Osteoblast (primary cell): Measurements from ENCODE around the gene AFAP1. TPM values are rescaled to one million over a fixed set of nuclear protein-coding genes. Genes with fewer than 3 reads are reported as not detected.

Experiments used
- DNase-seq: peaks from one replicate; pipeline ENCODE4 v3.0.0; 2011; ENCODE audit warnings: low spot score, mixed read lengths; ENCODE audit not compliant: insufficient read length; ENCODE audit errors: missing footprints
- H2AFZ ChIP-seq: 2 replicates; pipeline ENCODE4 v1.6.0; 2011; ENCODE audit warnings: mild to moderate bottlenecking, low read length
- H3K27ac ChIP-seq: 2 replicates; pipeline ENCODE4 v1.5.1; 2011; ENCODE audit warnings: mild to moderate bottlenecking, low read depth, low read length, moderate library complexity
- H3K27me3 ChIP-seq: 2 replicates; pipeline ENCODE4 v1.6.0; 2012; ENCODE audit warnings: mild to moderate bottlenecking, control low read depth, inconsistent platforms, low read length, moderate library complexity; ENCODE audit not compliant: insufficient read depth
- H3K36me3 ChIP-seq: 2 replicates; pipeline ENCODE4 v1.5.1; 2011; ENCODE audit warnings: mild to moderate bottlenecking, low read length, control low read depth, moderate library complexity; ENCODE audit not compliant: insufficient read depth
- H3K4me1 ChIP-seq: 2 replicates; pipeline ENCODE4 v1.5.1; 2011; ENCODE audit warnings: mild to moderate bottlenecking, low read length, control low read depth, moderate library complexity; ENCODE audit not compliant: insufficient read depth
- H3K4me2 ChIP-seq: 2 replicates; pipeline ENCODE4 v1.6.0; 2011; ENCODE audit warnings: mild to moderate bottlenecking, low read length; ENCODE audit not compliant: insufficient read depth
- H3K4me3 ChIP-seq: fragments of 200-600 bp; sonication (generic); 3 replicates; pipeline ENCODE4 v1.5.1; 2012; ENCODE audit warnings: mild to moderate bottlenecking, low read length, inconsistent platforms; ENCODE audit not compliant: insufficient read depth
- H3K79me2 ChIP-seq: 2 replicates; pipeline ENCODE4 v1.6.0; 2012; ENCODE audit warnings: mild to moderate bottlenecking, low read length, control low read depth, inconsistent platforms; ENCODE audit not compliant: insufficient read depth
- H3K9me3 ChIP-seq: 2 replicates; pipeline ENCODE4 v1.5.1; 2011; ENCODE audit warnings: low read depth, low read length, control low read depth
- H4K20me1 ChIP-seq: 2 replicates; pipeline ENCODE4 v1.6.0; 2012; ENCODE audit warnings: mild to moderate bottlenecking, low read length, control low read depth; ENCODE audit not compliant: insufficient read depth
- CTCF ChIP-seq: IDR thresholded peaks from 2 replicates; pipeline ENCODE4 v1.5.1; 2011; ENCODE audit warnings: mild to moderate bottlenecking, low read depth, low read length, moderate library complexity; ENCODE audit errors: extremely low read depth
- total RNA-seq: library from RNA; depleted of rRNA; stranded (reverse); fragments of >200 nt; gene quantifications from 2 replicates; pipeline ENCODE4 v1.2.3, GENCODE V29; 2012

AFAP1 gene
- total RNA-seq, 1 donor, result 101 TPM

- peak; percentile 49 for DNase-seq
- Histone ChIP-seq H3K9me3 (no peaks in the 10 kb centered on the region), H3K27me3 (no peaks in the 10 kb centered on the region), H3K4me3 (no peak overlapping the region), H3K79me2 (peaks cover 91% of the 10 kb centered on the region), H3K4me1 (peaks cover 38% of the 10 kb centered on the region), H4K20me1 (no peaks in the 10 kb centered on the region), H3K4me2 (no peak overlapping the region), H3K27ac (peak overlapping the region; percentile 57), H3K36me3 (peaks cover 82% of the 10 kb centered on the region), H2AFZ (no peak overlapping the region)
- no peak for TF ChIP-seq CTCF
Observed at GRCh38 chr4:7854697-7855370, 84.8 kb downstream of the AFAP1 start.

- Histone ChIP-seq H3K27ac (peak overlapping the region; percentile 18), H3K4me2 (no peak overlapping the region), H2AFZ (no peak overlapping the region), H3K79me2 (peaks cover 91% of the 10 kb centered on the region), H3K9me3 (no peaks in the 10 kb centered on the region), H3K4me1 (peaks cover 32% of the 10 kb centered on the region), H3K27me3 (no peaks in the 10 kb centered on the region), H4K20me1 (no peaks in the 10 kb centered on the region), H3K36me3 (peaks cover 83% of the 10 kb centered on the region), H3K4me3 (no peak overlapping the region)
- no peak for DNase-seq
- no peak for TF ChIP-seq CTCF
Observed at GRCh38 chr4:7854216-7854615, 85.4 kb downstream of the AFAP1 start.

GRCh38 chr4:7853271-7853670 lies 86.4 kb downstream of the AFAP1 start:
- H4K20me1 ChIP-seq, result no peaks in the 10 kb centered on the region
- no peak overlapping the region for H3K4me2 ChIP-seq
- H3K9me3 ChIP-seq, result no peaks in the 10 kb centered on the region
- H3K4me1 ChIP-seq, result peaks cover 23% of the 10 kb centered on the region
- H3K27me3 ChIP-seq, result no peaks in the 10 kb centered on the region
- no peak for TF ChIP-seq CTCF
- DNase-seq, result peak; percentile 50
- H3K4me3 ChIP-seq, result no peak overlapping the region
- H3K79me2 ChIP-seq, result peaks cover 91% of the 10 kb centered on the region
- peak overlapping the region; percentile 72 for H3K27ac ChIP-seq
- no peak overlapping the region for H2AFZ ChIP-seq
- H3K36me3 ChIP-seq, result peaks cover 85% of the 10 kb centered on the region

GRCh38 chr4:7852568-7853185 lies 87.0 kb downstream of the AFAP1 start:
- no peak overlapping the region for H2AFZ ChIP-seq
- no peak overlapping the region for H3K4me2 ChIP-seq
- H4K20me1 ChIP-seq, result no peaks in the 10 kb centered on the region
- no peak for TF ChIP-seq CTCF
- H3K36me3 ChIP-seq, result peaks cover 85% of the 10 kb centered on the region
- H3K27ac ChIP-seq, result peak overlapping the region; percentile 72
- no peaks in the 10 kb centered on the region for H3K27me3 ChIP-seq
- H3K79me2 ChIP-seq, result peaks cover 91% of the 10 kb centered on the region
- no peak overlapping the region for H3K4me3 ChIP-seq
- peaks cover 17% of the 10 kb centered on the region for H3K4me1 ChIP-seq
- no peaks in the 10 kb centered on the region for H3K9me3 ChIP-seq
- DNase-seq, result no peak
